GM19238 (cell line): ENCODE measurements around the gene TECPR2.

ENCODE experiments used
- DNase-seq: peaks from one replicate; pipeline ENCODE4 v3.0.0; 2011; ENCODE audit warnings: low spot score; ENCODE audit not compliant: insufficient read length

The TECPR2 gene

GRCh38 chr14:102461490-102462338 is 99.0 kb downstream of the TECPR2 start:
- no peak for DNase-seq

- no peak for DNase-seq
Measured at GRCh38 chr14:102462391-102462790, 99.7 kb downstream of the TECPR2 start.

GRCh38 chr14:102464006-102464405 is 101.3 kb downstream of the TECPR2 start:
- DNase-seq, result no peak

- no peak for DNase-seq
Measured at GRCh38 chr14:102464846-102465341, 102.2 kb downstream of the TECPR2 start.

- DNase-seq, result no peak
Measured at GRCh38 chr14:102469261-102469660, 106.5 kb downstream of the TECPR2 start.

- no peak for DNase-seq
Measured at GRCh38 chr14:102471921-102472790, 109.4 kb downstream of the TECPR2 start.

GRCh38 chr14:102472791-102473150 is 110.0 kb downstream of the TECPR2 start:
- DNase-seq, result no peak

- no peak for DNase-seq
Measured at GRCh38 chr14:102473559-102473958, 110.8 kb downstream of the TECPR2 start.

- no peak for DNase-seq
Measured at GRCh38 chr14:102474934-102475333, 112.2 kb downstream of the TECPR2 start.

GRCh38 chr14:102479107-102479506 is 116.4 kb downstream of the TECPR2 start:
- DNase-seq, result no peak

GRCh38 chr14:102479777-102480176 is 117.0 kb downstream of the TECPR2 start:
- no peak for DNase-seq

- no peak for DNase-seq
Measured at GRCh38 chr14:102481371-102481770, 118.6 kb downstream of the TECPR2 start.

- no peak for DNase-seq
Measured at GRCh38 chr14:102481791-102482238, 119.1 kb downstream of the TECPR2 start.

- no peak for DNase-seq
Measured at GRCh38 chr14:102484316-102484715, 121.6 kb downstream of the TECPR2 start.

GRCh38 chr14:102485693-102486512 is 123.2 kb downstream of the TECPR2 start:
- DNase-seq, result no peak

GRCh38 chr14:102486513-102487203 is 123.9 kb downstream of the TECPR2 start:
- DNase-seq, result no peak

GRCh38 chr14:102487204-102487577 is 124.5 kb downstream of the TECPR2 start:
- no peak for DNase-seq

GRCh38 chr14:102490456-102490855 is 127.7 kb downstream of the TECPR2 start:
- DNase-seq, result no peak

- no peak for DNase-seq
Measured at GRCh38 chr14:102491366-102491765, 128.6 kb downstream of the TECPR2 start.

- DNase-seq, result no peak
Measured at GRCh38 chr14:102491786-102492530, 129.2 kb downstream of the TECPR2 start.
